Measurements from ENCODE around the gene PPCDC. TPM values are rescaled to one million over a fixed set of nuclear protein-coding genes. Genes with fewer than 3 reads are reported as not detected.

Gene PPCDC, protein sequence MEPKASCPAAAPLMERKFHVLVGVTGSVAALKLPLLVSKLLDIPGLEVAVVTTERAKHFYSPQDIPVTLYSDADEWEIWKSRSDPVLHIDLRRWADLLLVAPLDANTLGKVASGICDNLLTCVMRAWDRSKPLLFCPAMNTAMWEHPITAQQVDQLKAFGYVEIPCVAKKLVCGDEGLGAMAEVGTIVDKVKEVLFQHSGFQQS
- 9.8 and 11.2 TPM in 2 replicates for total RNA-seq

DNA sequence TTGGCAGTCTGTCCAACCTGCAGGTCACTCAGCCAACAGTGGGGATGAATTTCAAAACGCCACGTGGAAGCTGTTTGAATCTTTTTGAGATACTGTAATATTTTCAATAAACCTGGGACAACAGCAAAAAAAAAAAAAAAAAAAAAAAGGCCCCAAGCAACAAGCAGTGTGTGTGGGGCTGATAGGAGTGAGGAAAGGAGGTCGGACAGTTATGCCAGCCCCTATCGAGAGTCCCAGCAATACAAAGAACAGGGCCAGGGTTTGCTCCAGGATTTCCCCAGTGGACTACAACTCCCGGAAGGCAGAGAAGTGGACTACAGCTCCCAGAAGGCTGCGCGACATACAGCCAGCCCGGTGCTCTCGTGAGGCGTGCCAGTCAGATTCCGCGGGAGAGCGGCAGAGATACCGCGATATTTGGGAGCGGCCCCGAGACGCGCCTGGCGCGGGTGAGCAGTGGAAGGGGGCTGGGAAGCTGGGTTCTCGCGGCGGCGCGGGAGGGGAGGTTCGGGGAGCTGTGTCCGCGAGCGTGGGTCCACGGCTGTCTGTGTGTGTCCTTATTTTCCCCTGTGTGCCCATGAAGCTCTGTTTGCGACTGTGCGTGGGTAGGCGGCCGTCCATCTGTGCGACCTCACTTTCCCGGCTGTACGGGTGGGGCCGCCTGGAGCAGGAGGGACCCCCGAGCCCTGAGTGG is at the start of gene PPCDC:
TSS of gene PPCDC (plus strand) at position 410 of the 691 bp plus-strand sequence. CDS start 4,729 bp downstream, outside the sequence.

DNA sequence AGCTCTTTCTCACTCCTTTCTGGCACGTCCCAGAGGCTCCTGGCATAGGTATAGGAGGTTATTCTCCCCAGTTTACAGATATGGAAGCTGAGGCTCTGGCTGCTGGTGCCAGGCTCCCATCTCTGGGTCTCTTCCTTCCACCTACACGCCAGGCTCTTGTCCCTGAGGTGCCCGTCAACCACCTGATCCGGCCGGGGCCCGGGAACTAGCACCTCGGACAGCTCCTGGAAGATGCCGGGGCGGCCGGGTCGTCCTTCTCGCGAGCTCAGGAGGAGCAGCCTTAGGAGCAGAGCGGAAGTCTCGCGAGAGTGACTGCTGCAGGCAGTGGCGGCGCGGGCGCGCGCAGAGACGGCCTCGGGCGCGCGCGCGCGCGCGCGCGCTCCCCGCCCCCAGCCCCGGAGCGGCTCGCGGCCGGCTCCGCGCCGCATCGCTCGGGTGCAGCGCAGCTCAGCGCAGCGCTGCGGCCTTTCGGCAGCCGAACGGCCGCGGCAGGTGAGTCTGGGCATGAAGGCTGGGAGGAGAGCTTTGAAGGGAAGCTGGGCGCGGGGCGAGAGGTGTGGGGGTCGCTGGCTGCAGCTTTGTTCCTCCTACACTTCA is 28.1 kb upstream of the PPCDC start, which contains the start of gene SCAMP5:
TSS of gene SCAMP5 (plus strand) at position 382 of the 597 bp plus-strand sequence. CDS start 16,277 bp downstream, outside the sequence.

Small RNA genes within 50 kb of the gene (small RNA-seq; reads per million reads assigned to genes)
- gene AC015720.1, result not detected
- gene RF00019, result not detected

Other genes starting within 250 kb of the PPCDC start
- gene CSK, start 241.5 kb upstream of the PPCDC start, total RNA-seq, result 37.5 and 47.6 TPM in 2 replicates
- under 0.01 and 0.07 TPM in 2 replicates for gene LMAN1L, start 210.8 kb upstream of the PPCDC start, total RNA-seq
- not detected in 2 replicates for gene CPLX3, start 197.0 kb upstream of the PPCDC start, total RNA-seq
- 23.4 and 23.8 TPM in 2 replicates for gene ULK3, start 180.4 kb upstream of the PPCDC start, total RNA-seq
- gene SCAMP2, start 150.2 kb upstream of the PPCDC start, total RNA-seq, result 32.3 and 36.0 TPM in 2 replicates
- 55.3 and 71.4 TPM in 2 replicates for gene MPI, start 133.5 kb upstream of the PPCDC start, total RNA-seq
- gene FAM219B, start 116.7 kb upstream of the PPCDC start, total RNA-seq, result 36.8 and 37.6 TPM in 2 replicates
- gene COX5A, start 85.5 kb upstream of the PPCDC start, total RNA-seq, result 83.5 and 88.3 TPM in 2 replicates
- 16.2 and 20.9 TPM in 2 replicates for gene RPP25, start 66.8 kb upstream of the PPCDC start, total RNA-seq
- 8.2 and 16.9 TPM in 2 replicates for gene SCAMP5, start 28.0 kb upstream of the PPCDC start, total RNA-seq
- 16.8 and 27.8 TPM in 2 replicates for gene C15orf39, start 178.3 kb downstream of the PPCDC start, total RNA-seq
- not detected in 2 replicates for gene GOLGA6C, start 234.7 kb downstream of the PPCDC start, total RNA-seq